ENCODE data around the gene ABTB2. TPM values are rescaled to one million over a fixed set of nuclear protein-coding genes. Genes with fewer than 3 reads are reported as not detected.

The ABTB2 gene
- total RNA-seq, 1 experiment from 2014 or later: 5.5 TPM

DNA sequence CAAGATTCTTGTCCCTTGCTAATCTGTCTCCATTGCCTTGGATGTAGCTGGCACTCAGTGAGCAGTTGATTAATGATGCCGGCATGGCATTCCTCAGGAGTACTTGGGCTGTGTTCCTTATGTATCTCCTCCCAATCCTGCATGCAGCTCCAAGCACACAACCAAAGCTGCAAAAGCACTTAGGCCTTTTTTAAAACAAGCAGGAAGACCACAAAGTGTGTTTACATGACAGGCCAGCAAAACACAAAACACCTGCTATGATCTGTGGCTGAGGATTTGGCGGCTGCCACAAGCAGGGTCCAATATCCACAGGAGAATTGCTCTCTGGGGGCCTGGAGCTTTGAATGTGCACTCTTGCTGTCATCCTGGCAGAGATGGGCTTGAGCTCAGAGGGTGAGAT is 8.9 kb downstream of the ABTB2 start:
- no peak overlapping the region for H2BK12ac ChIP-seq (ENCODE audit: insufficient read length, low read depth, low read length)
- no peak overlapping the region for H2BK15ac ChIP-seq (ENCODE audit: low read depth, low read length)
- no peak overlapping the region for H2AK5ac ChIP-seq (ENCODE audit: insufficient read length, low read length)
- peak; percentile 10 for DNase-seq
- no peak overlapping the region for H3K4ac ChIP-seq (ENCODE audit: low read depth, low read length)
- no peak overlapping the region for H2BK5ac ChIP-seq (ENCODE audit: insufficient read length, low read length)
- H4K5ac ChIP-seq (ENCODE audit: insufficient read length, low read depth, low read length): no peak overlapping the region
- no CpG with 5 or more reads among the region's 2 CpGs for WGBS (ENCODE audit: extremely low coverage, insufficient read length, low lambda C conversion rate)
- H3K27ac Mint-ChIP-seq: no peak overlapping the region; a peak in 1 of 7 replicates
- no peaks in the 10 kb centered on the region for H3K27me3 ChIP-seq (ENCODE audit: insufficient read depth, low read length)
- H3K14ac ChIP-seq (ENCODE audit: insufficient read depth, low read length): no peak overlapping the region
- H2AFZ ChIP-seq (ENCODE audit: low read length): no peak overlapping the region
- no peak overlapping the region for H3K23ac ChIP-seq (ENCODE audit: insufficient read length, low read depth, low read length)
- no peaks in the 10 kb centered on the region for H4K20me1 ChIP-seq (ENCODE audit: control insufficient read depth, insufficient read depth, insufficient read length)
- no peaks in the 10 kb centered on the region for H3K36me3 Mint-ChIP-seq (ENCODE audit: insufficient read depth in 1 of 3, low read depth in 3 of 3)
- TF ChIP-seq, protein P1, sequence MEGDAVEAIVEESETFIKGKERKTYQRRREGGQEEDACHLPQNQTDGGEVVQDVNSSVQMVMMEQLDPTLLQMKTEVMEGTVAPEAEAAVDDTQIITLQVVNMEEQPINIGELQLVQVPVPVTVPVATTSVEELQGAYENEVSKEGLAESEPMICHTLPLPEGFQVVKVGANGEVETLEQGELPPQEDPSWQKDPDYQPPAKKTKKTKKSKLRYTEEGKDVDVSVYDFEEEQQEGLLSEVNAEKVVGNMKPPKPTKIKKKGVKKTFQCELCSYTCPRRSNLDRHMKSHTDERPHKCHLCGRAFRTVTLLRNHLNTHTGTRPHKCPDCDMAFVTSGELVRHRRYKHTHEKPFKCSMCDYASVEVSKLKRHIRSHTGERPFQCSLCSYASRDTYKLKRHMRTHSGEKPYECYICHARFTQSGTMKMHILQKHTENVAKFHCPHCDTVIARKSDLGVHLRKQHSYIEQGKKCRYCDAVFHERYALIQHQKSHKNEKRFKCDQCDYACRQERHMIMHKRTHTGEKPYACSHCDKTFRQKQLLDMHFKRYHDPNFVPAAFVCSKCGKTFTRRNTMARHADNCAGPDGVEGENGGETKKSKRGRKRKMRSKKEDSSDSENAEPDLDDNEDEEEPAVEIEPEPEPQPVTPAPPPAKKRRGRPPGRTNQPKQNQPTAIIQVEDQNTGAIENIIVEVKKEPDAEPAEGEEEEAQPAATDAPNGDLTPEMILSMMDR (conservative IDR thresholded peaks at IDR 0.05): no peak
- no peak overlapping the region for H2BK20ac ChIP-seq (ENCODE audit: low read depth, low read length, poor library complexity, severe bottlenecking)
- 0 out of 2 replicates have a peak, but pooled peaks cover 2% of the 10 kb centered on the region for H3K79me2 ChIP-seq (ENCODE audit: insufficient read depth, low read length)
- no peaks in the 10 kb centered on the region for H3K23me2 ChIP-seq (ENCODE audit: insufficient read length, low read depth, low read length, poor library complexity, severe bottlenecking)
- H3K18ac ChIP-seq (ENCODE audit: insufficient read length, low read depth, low read length): no peak overlapping the region
- H4K91ac ChIP-seq (ENCODE audit: insufficient read length, low read depth, low read length): no peak overlapping the region
- peaks cover under 1% of the 10 kb centered on the region; the same call in 1 of the 2 replicates for H3K27me3 Mint-ChIP-seq (ENCODE audit: low read depth)
- no peak overlapping the region for H3K27ac ChIP-seq (ENCODE audit: insufficient read length, low read depth, low read length)
- no peak overlapping the region for H3K56ac ChIP-seq (ENCODE audit: insufficient read length, low read depth, low read length)
- no peaks in the 10 kb centered on the region for H3K9me3 Mint-ChIP-seq
- no peak overlapping the region for H3K4me2 ChIP-seq (ENCODE audit: insufficient read depth, insufficient read length, low read length)
- no peak overlapping the region for H3K4me3 Mint-ChIP-seq
- no peak overlapping the region for H3T11ph ChIP-seq (ENCODE audit: low read length)
- no peak overlapping the region for H2BK120ac ChIP-seq (ENCODE audit: low read depth, low read length, poor library complexity, severe bottlenecking)
- no peak overlapping the region for H3K9ac ChIP-seq (ENCODE audit: extremely low read depth, insufficient read length, low read length)
- H3K4me1 ChIP-seq (ENCODE audit: insufficient read depth, low read length): no peaks in the 10 kb centered on the region
- no peak overlapping the region for H4K8ac ChIP-seq (replicated peaks; ENCODE audit: insufficient read length, low read depth, low read length)
- H3K9me3 ChIP-seq (ENCODE audit: control insufficient read depth, low read depth, low read length): no peaks in the 10 kb centered on the region
- H3K4me1 Mint-ChIP-seq: peaks cover 7 to 10% of the 10 kb centered on the region in 2 experiments
- H3K79me1 ChIP-seq (ENCODE audit: insufficient read depth, low read depth, low read length, poor library complexity, severe bottlenecking): no peaks in the 10 kb centered on the region
